ENCODE measurements around the gene PDZD8.

DNA sequence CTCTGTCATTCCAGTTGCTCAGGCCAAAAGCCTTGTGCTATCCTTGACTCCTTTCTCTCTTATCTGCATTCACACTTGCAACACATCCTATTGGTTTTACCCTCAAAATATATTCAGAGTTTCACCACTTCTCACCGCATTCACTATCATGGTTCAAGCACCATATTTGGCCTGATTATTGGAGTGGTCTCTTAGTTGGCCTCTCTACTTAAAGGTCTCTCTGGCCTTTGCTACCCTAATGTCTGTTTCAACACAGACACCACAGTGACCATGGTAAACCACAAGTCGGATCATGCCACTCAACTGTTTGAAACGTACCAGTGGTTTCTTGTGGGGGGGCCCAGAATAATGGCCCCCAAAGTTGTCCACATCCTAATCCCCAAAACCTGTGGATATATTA lies 15.2 kb upstream of the PDZD8 start:
- TF ChIP-seq, protein P1, sequence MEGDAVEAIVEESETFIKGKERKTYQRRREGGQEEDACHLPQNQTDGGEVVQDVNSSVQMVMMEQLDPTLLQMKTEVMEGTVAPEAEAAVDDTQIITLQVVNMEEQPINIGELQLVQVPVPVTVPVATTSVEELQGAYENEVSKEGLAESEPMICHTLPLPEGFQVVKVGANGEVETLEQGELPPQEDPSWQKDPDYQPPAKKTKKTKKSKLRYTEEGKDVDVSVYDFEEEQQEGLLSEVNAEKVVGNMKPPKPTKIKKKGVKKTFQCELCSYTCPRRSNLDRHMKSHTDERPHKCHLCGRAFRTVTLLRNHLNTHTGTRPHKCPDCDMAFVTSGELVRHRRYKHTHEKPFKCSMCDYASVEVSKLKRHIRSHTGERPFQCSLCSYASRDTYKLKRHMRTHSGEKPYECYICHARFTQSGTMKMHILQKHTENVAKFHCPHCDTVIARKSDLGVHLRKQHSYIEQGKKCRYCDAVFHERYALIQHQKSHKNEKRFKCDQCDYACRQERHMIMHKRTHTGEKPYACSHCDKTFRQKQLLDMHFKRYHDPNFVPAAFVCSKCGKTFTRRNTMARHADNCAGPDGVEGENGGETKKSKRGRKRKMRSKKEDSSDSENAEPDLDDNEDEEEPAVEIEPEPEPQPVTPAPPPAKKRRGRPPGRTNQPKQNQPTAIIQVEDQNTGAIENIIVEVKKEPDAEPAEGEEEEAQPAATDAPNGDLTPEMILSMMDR (IDR thresholded peaks at IDR 0.05), result no peak
- TF ChIP-seq POLR2A (IDR thresholded peaks at IDR 0.05), result no peak
- no peak for TF ChIP-seq POLR2AphosphoS5 (IDR thresholded peaks at IDR 0.05)

All from prostate gland (tissue), 2 donors.